Measurements from ENCODE around the gene MARVELD3. TPM values are rescaled to one million over a fixed set of nuclear protein-coding genes. Genes with fewer than 3 reads are reported as not detected.

Gene MARVELD3
- total and polyA plus RNA-seq, 2 experiments from 2014 or later: 0.51 TPM; not detected in 1

- no peak for TF ChIP-seq CTCF (IDR thresholded peaks at IDR 0.05; ENCODE audit: low read depth, low read length)
- Histone ChIP-seq H3K36me3 (no peaks in the 10 kb centered on the region), H3K27me3 (peaks cover 45% of the 10 kb centered on the region), H3K4me3 (no peak overlapping the region), H3K4me1 (ENCODE audit: low read depth) (no peaks in the 10 kb centered on the region), H3K27ac (no peak overlapping the region), H3K9me3 (ENCODE audit: low read depth) (no peaks in the 10 kb centered on the region)
- peak in 1 of 2 donors; percentile 85 for DNase-seq (ENCODE audit: low read depth in 1 of 2, low spot score in 1 of 2)
Measured at GRCh38 chr16:71628810-71629209, 2.8 kb downstream of the MARVELD3 start.

GRCh38 chr16:71629278-71630016 is 3.5 kb downstream of the MARVELD3 start:
- TF ChIP-seq CTCF (IDR thresholded peaks at IDR 0.05; ENCODE audit: low read depth, low read length): no peak
- Histone ChIP-seq H3K9me3 (ENCODE audit: low read depth) (no peaks in the 10 kb centered on the region), H3K36me3 (no peaks in the 10 kb centered on the region), H3K27ac (no peak overlapping the region), H3K4me3 (no peak overlapping the region), H3K27me3 (peaks cover 39% of the 10 kb centered on the region), H3K4me1 (ENCODE audit: low read depth) (no peaks in the 10 kb centered on the region)
- no peak for DNase-seq (ENCODE audit: low read depth in 1 of 2, low spot score in 1 of 2)

- H3K36me3 ChIP-seq: no peaks in the 10 kb centered on the region
- H3K27me3 ChIP-seq: peaks cover 25% of the 10 kb centered on the region
- H3K4me1 ChIP-seq (ENCODE audit: low read depth): no peaks in the 10 kb centered on the region
- no peak for TF ChIP-seq CTCF (IDR thresholded peaks at IDR 0.05; ENCODE audit: low read depth, low read length)
- DNase-seq (ENCODE audit: low read depth in 1 of 2, low spot score in 1 of 2): no peak
- H3K9me3 ChIP-seq (ENCODE audit: low read depth): no peaks in the 10 kb centered on the region
- H3K27ac ChIP-seq: no peak overlapping the region
- no peak overlapping the region for H3K4me3 ChIP-seq
Measured at GRCh38 chr16:71630808-71631207, 4.8 kb downstream of the MARVELD3 start.

GRCh38 chr16:71631776-71632175 is 5.8 kb downstream of the MARVELD3 start:
- DNase-seq (ENCODE audit: low read depth in 1 of 2, low spot score in 1 of 2): peak in 1 of 2 donors; percentile 61
- Histone ChIP-seq H3K4me1 (ENCODE audit: low read depth) (no peaks in the 10 kb centered on the region), H3K27me3 (peaks cover 15% of the 10 kb centered on the region), H3K4me3 (no peak overlapping the region), H3K36me3 (no peaks in the 10 kb centered on the region), H3K27ac (no peak overlapping the region), H3K9me3 (ENCODE audit: low read depth) (no peaks in the 10 kb centered on the region)
- TF ChIP-seq CTCF (IDR thresholded peaks at IDR 0.05; ENCODE audit: low read depth, low read length): no peak

- no peak for TF ChIP-seq CTCF (IDR thresholded peaks at IDR 0.05; ENCODE audit: low read depth, low read length)
Measured at GRCh38 chr16:71635632-71636031, 9.6 kb downstream of the MARVELD3 start.

More at GRCh38 chr16:71635632-71636031, 9.6 kb downstream of the MARVELD3 start:
- no peaks in the 10 kb centered on the region for H3K4me1 ChIP-seq (ENCODE audit: low read depth)
- H3K9me3 ChIP-seq (ENCODE audit: low read depth): no peaks in the 10 kb centered on the region
- no peak for DNase-seq (ENCODE audit: low read depth in 1 of 2, low spot score in 1 of 2)
- no peak overlapping the region for H3K4me3 ChIP-seq
- no peaks in the 10 kb centered on the region for H3K36me3 ChIP-seq
- no peaks in the 10 kb centered on the region for H3K27me3 ChIP-seq
- H3K27ac ChIP-seq: no peak overlapping the region

Measured in cardiac muscle cell (in vitro differentiated cells and primary cell).